NCI-H2107 treated with DMSO at 0.1 percent for 48 hours (cell line): Measurements from ENCODE around the gene VAV2.

Experiments used
- DNase-seq: peaks from one replicate; lab custom pipeline; 2025; ENCODE audit not compliant: unreplicated experiment; lab: John Stamatoyannopoulos, UW

VAV2 gene

DNA sequence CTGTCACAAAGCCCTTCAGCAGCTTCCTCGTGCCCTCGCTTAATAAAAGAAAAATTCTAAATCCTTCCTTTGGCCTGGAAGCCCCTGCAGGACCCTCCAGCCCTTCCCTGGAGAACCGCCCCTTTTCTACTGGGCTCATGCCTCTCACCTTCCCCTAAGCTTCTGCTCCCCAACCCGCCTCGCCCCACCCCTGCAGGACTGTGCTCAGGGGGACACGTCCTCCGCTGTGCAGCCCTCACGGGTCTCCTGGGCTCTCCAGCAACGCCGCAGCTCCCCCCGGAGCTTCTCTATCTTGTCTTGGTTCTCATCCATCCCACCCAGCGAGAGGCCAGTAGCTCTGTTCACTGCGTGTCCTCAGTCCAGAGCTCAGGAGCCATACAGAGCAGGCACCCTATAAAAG is 188.4 kb downstream of the VAV2 start:
- no peak for DNase-seq

GRCh38 chr9:133803028-133803585 is 189.0 kb downstream of the VAV2 start:
- DNase-seq, result no peak

DNA sequence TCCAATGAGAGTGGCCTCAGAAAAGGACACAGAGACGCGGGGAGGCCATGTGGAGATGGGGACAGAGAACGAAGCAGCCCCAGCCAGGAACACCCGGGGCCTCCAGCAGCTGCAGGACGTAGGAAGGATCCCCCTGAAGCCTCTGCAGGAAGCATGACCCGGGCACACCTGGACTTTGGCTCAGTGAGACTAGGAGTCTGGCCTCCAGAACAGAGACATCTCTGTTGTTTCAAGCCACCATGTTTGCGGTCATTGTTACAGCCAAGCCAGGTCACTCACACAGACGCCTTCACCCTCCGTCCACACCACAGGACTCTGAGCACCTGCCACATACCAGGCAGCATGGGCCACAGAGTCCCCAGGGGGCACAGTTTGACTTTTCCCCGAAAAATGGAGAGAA is 190.4 kb downstream of the VAV2 start:
- no peak for DNase-seq

DNA sequence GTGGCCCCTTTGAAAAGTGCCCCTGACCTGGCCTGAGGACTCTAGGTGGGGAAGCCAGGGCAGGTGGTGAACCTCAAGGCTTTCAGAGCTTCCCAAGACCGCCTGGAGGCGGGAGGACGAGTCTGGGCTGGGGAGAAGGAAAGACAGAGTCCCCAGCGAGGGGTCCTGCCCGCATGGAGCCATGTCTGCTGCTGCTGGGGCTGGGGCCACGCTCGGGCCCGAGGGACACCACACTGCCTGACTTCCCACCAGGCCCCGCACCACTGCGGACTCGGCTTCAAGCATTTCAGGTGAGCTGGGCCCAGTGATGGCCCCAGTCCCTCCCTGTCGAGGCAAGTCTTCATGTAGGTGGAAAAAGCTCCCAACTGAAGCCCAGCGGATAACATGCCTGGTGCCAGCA is 191.9 kb downstream of the VAV2 start:
- no peak for DNase-seq

- DNase-seq, result no peak
Measured at GRCh38 chr9:133799716-133800115, 192.4 kb downstream of the VAV2 start.

- no peak for DNase-seq
Measured at GRCh38 chr9:133799106-133799505, 193.0 kb downstream of the VAV2 start.

- no peak for DNase-seq
Measured at GRCh38 chr9:133798160-133798559, 194.0 kb downstream of the VAV2 start.

GRCh38 chr9:133797406-133798105 is 194.6 kb downstream of the VAV2 start:
- DNase-seq, result no peak

DNA sequence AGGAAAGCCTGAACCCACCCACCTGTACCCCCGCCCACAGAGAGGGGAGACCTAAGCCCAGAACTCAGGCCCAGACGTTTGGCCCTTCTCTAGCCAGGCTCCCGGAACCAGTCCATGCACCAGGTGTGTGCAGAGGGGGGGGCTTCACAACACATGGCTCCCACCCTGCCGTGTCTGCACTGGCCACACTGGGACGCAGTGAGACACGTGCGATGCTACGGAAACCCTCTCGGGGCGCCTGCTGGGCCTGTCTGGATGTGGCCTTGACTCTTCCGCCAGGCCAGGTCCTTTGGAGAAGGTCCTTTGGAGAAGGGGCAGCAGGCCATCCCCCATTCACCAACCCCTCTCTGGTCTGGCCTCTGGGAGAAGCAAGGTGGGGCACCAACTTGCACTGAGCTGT is 195.6 kb downstream of the VAV2 start:
- no peak for DNase-seq

GRCh38 chr9:133795049-133795448 is 197.1 kb downstream of the VAV2 start:
- peak; percentile 40 for DNase-seq

- no peak for DNase-seq
Measured at GRCh38 chr9:133794016-133794760, 197.9 kb downstream of the VAV2 start.

DNA sequence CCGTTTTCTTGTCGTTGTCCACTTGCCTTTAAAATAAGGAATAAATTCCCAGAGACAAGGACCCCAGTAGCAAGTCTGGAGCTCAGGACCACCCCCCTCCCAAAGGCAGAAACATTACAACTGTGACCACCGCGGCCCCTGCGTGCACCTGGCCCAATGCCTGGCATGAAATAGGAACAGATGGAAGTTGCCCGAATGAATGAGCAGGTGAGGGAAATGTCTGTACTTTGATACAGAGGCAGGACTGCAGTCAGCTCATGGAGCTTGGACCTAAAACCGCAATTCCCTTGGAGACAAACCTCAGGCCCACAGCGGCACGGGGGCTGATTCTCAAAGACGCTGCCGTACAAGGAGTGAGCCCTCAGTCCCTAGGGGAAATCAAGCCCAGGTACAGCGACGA is 198.7 kb downstream of the VAV2 start:
- DNase-seq, result peak; percentile 48

GRCh38 chr9:133792721-133793470 is 199.2 kb downstream of the VAV2 start:
- no peak for DNase-seq

GRCh38 chr9:133791735-133792649 is 200.1 kb downstream of the VAV2 start:
- no peak for DNase-seq

DNA sequence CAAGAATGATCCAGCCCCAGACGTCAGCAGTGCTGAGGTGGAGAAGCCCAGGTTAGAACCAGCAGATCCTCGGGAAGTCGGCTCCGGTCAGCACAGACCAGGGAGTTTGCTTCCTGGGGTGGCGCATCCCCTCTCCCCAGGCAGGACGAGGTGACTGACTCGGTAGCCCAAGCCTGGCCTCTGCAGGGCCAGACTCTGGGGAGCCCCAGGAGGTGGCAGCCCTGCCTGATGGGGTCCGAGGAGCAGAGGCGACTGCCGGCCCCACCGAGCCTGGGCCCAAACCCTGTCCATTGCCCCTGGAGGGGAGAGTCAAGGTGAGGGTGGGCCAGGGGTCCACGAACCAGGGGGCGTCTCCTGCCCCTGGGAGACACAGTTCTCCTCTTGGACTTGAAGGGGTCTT is 201.1 kb downstream of the VAV2 start:
- no peak for DNase-seq

DNA sequence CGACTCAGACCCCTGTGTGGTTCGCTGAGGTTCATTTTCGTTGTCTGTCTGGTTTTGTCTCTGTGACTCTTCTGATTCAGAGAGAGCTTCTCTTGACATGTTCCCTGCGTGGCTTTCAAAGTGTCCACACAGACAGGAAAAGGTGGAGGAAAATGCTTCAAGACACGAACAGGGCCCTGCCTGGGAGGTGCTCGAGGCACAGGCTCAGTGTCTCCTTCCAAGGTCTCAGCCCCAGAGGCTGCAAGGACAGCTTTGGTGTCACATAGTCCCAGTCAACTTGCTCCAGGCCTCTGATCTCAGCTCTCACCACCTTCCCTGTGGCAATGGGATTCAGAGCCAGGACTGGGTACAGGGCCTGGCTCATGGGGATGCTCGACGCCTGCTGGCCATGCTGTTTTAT is 202.3 kb downstream of the VAV2 start:
- DNase-seq, result no peak

- DNase-seq, result no peak
Measured at GRCh38 chr9:133788819-133789717, 203.1 kb downstream of the VAV2 start.

DNA sequence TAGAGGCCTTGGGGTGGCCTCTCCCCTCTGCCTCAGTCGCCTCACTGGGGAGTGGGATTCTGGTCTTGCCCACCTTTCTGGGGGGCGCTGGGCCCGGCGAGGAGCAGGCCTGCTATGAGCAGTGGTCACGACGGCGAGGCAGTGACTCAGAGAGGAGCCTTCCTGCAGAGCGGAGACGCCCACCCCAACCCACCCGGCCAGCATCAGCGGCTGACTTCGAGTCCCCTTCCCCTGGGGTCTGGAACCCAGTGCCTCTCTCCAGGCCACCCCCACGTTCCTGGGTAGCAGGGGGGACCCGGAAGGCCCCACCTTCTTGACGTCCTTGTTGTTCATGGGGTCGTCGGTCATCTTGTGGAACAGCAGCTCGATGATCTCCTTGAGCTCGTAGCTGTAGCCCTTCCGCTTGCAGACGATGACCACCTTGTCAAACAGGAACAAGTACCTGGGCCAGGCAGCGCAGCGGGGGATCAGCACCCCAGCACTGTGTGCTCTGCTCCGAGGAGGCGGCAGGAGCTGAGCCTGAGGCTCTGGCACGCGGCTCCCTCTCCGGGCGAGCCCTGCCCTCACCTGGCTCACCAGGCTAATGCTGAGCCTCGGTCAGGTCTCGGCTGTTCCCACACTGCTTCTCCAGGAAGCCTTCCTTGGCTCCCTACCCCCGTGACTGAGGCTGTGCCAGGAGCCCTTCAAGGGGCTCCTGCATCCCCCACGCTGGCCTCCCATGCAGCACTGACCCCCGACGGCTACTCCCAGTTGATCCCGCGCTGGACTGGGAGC is 203.9 kb downstream of the VAV2 start:
- no peak for DNase-seq

- no peak for DNase-seq
Measured at GRCh38 chr9:133787754-133788025, 204.4 kb downstream of the VAV2 start.
